Measurements from ENCODE around the gene CCDC120.

The CCDC120 gene

DNA sequence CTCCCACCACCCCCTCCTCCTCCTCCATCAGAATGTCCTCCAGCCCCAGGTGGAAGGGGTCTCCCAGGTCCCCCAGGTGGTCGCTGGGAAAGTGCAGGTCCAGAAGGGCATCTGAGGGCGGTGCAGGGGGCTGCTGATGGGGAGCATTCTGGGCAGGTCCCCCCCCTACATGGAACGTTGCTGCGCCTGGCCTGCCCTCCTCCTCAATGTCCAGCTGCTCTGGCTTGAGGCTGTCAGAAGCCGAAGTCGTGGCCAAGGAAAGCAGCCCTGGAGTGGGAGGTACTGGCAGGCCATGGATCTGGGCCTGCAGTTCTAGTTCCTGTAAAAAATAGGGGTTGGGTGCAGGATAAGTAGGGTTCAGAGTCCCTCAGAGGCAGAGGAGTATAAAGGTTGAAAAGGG, 28.5 kb upstream of the CCDC120 start:
- H3K4me1 ChIP-seq (ENCODE audit: control insufficient read depth in 1 of 2, insufficient read depth in 2 of 2, low read length in 2 of 2) = peaks cover 7% of the 10 kb centered on the region in 2 experiments
- no peak overlapping the region for H3K9ac ChIP-seq (ENCODE audit: low read length)
- H3K36me3 ChIP-seq (ENCODE audit: control insufficient read depth in 1 of 2, insufficient read depth in 2 of 2, low read length in 2 of 2) = peaks cover 36 to 44% of the 10 kb centered on the region in 2 experiments
- H2AFZ ChIP-seq (ENCODE audit: insufficient read depth, low read length, poor library complexity) = no peak overlapping the region
- no peak overlapping the region for H2BK120ac ChIP-seq (ENCODE audit: insufficient read depth, low read length, poor library complexity)
- no peak overlapping the region for H3K23ac ChIP-seq (ENCODE audit: low read length)
- no peak overlapping the region for H2AK5ac ChIP-seq (ENCODE audit: low read length)
- no peaks in the 10 kb centered on the region for H3K79me2 ChIP-seq (ENCODE audit: control insufficient read depth, insufficient read depth, low read length, poor library complexity)
- no peak overlapping the region for H4K91ac ChIP-seq (ENCODE audit: low read depth, low read length)
- WGBS (ENCODE audit: extremely low coverage, insufficient coverage, insufficient read length) = no CpG with 5 or more reads among the region's 6 CpGs
- H3K4ac ChIP-seq (ENCODE audit: low read depth, low read length) = no peak overlapping the region
- peaks cover 3% of the 10 kb centered on the region for H3K79me1 ChIP-seq (ENCODE audit: low read length)
- H2BK5ac ChIP-seq (ENCODE audit: low read depth, low read length, poor library complexity) = no peak overlapping the region
- no peak overlapping the region for H3K27ac ChIP-seq (ENCODE audit: low read depth, low read length)
- DNase-seq = no peak
- H3K18ac ChIP-seq (ENCODE audit: low read length) = no peak overlapping the region
- no peak overlapping the region for H4K12ac ChIP-seq (ENCODE audit: low read depth, low read length)
- H3K14ac ChIP-seq (ENCODE audit: low read length) = no peak overlapping the region
- no peak overlapping the region for H3K4me2 ChIP-seq (ENCODE audit: low read length)
- no peak overlapping the region for H4K8ac ChIP-seq (ENCODE audit: low read depth, low read length)
- no peaks in the 10 kb centered on the region for H3K27me3 ChIP-seq (ENCODE audit: insufficient read depth, low read length)
- no peak overlapping the region for H2BK12ac ChIP-seq (ENCODE audit: low read length)
- H3K9me3 ChIP-seq (ENCODE audit: insufficient read depth, low read depth, low read length) = no peaks in the 10 kb centered on the region
- no peak overlapping the region for H3K4me3 ChIP-seq (ENCODE audit: low read depth, low read length)

GRCh38 chrX:49037883-49038475, 20.8 kb upstream of the CCDC120 start:
- Histone ChIP-seq H3K4me1 (ENCODE audit: control insufficient read depth in 1 of 2, insufficient read depth in 2 of 2, low read length in 2 of 2) (peaks cover 13 to 21% of the 10 kb centered on the region in 2 experiments), H3K4me3 (ENCODE audit: low read depth, low read length) (no peak overlapping the region), H3K36me3 (ENCODE audit: control insufficient read depth in 1 of 2, insufficient read depth in 2 of 2, low read length in 2 of 2) (peaks cover 32 to 40% of the 10 kb centered on the region in 2 experiments), H4K91ac (ENCODE audit: low read depth, low read length) (peak overlapping the region; percentile 4), H2BK120ac (ENCODE audit: insufficient read depth, low read length, poor library complexity) (no peak overlapping the region), H3K9ac (ENCODE audit: low read length) (no peak overlapping the region), H2AK5ac (ENCODE audit: low read length) (no peak overlapping the region), H3K23ac (ENCODE audit: low read length) (no peak overlapping the region), H4K8ac (ENCODE audit: low read depth, low read length) (no peak overlapping the region), H3K79me2 (ENCODE audit: control insufficient read depth, insufficient read depth, low read length, poor library complexity) (peaks cover 7% of the 10 kb centered on the region), H3K4me2 (ENCODE audit: low read length) (no peak overlapping the region), H3K9me3 (ENCODE audit: insufficient read depth, low read depth, low read length) (no peaks in the 10 kb centered on the region), H2BK12ac (ENCODE audit: low read length) (no peak overlapping the region), H4K12ac (ENCODE audit: low read depth, low read length) (no peak overlapping the region), H2AFZ (ENCODE audit: insufficient read depth, low read length, poor library complexity) (no peak overlapping the region), H3K18ac (ENCODE audit: low read length) (no peak overlapping the region), H3K4ac (ENCODE audit: low read depth, low read length) (no peak overlapping the region), H3K27me3 (ENCODE audit: insufficient read depth, low read length) (no peaks in the 10 kb centered on the region), H2BK5ac (ENCODE audit: low read depth, low read length, poor library complexity) (no peak overlapping the region), H3K27ac (ENCODE audit: low read depth, low read length) (no peak overlapping the region), H3K79me1 (ENCODE audit: low read length) (peaks cover 18% of the 10 kb centered on the region), H3K14ac (ENCODE audit: low read length) (no peak overlapping the region)
- WGBS (ENCODE audit: extremely low coverage, insufficient coverage, insufficient read length) = no CpG with 5 or more reads among the region's 15 CpGs
- peak; percentile 80 to 88 for DNase-seq

- Histone ChIP-seq H2BK12ac (ENCODE audit: low read length) (peak overlapping the region; percentile 32), H4K8ac (ENCODE audit: low read depth, low read length) (no peak overlapping the region), H2BK120ac (ENCODE audit: insufficient read depth, low read length, poor library complexity) (no peak overlapping the region), H3K9me3 (ENCODE audit: insufficient read depth, low read depth, low read length) (no peaks in the 10 kb centered on the region), H3K79me1 (ENCODE audit: low read length) (peaks cover 20% of the 10 kb centered on the region), H2BK5ac (ENCODE audit: low read depth, low read length, poor library complexity) (peak overlapping the region; percentile 65), H3K18ac (ENCODE audit: low read length) (no peak overlapping the region), H2AK5ac (ENCODE audit: low read length) (no peak overlapping the region), H4K91ac (ENCODE audit: low read depth, low read length) (peak overlapping the region; percentile 85), H3K9ac (ENCODE audit: low read length) (peak overlapping the region; percentile 79), H3K4ac (ENCODE audit: low read depth, low read length) (peak overlapping the region; percentile 34), H3K23ac (ENCODE audit: low read length) (no peak overlapping the region), H3K27me3 (ENCODE audit: insufficient read depth, low read length) (no peaks in the 10 kb centered on the region), H3K14ac (ENCODE audit: low read length) (peak overlapping the region; percentile 61), H3K36me3 (ENCODE audit: control insufficient read depth in 1 of 2, insufficient read depth in 2 of 2, low read length in 2 of 2) (peaks cover 22 to 26% of the 10 kb centered on the region in 2 experiments), H4K12ac (ENCODE audit: low read depth, low read length) (no peak overlapping the region), H3K4me3 (ENCODE audit: low read depth, low read length) (no peak overlapping the region), H3K27ac (ENCODE audit: low read depth, low read length) (peak overlapping the region; percentile 88), H3K79me2 (ENCODE audit: control insufficient read depth, insufficient read depth, low read length, poor library complexity) (peaks cover 8% of the 10 kb centered on the region), H2AFZ (ENCODE audit: insufficient read depth, low read length, poor library complexity) (no peak overlapping the region), H3K4me1 (ENCODE audit: control insufficient read depth in 1 of 2, insufficient read depth in 2 of 2, low read length in 2 of 2) (peaks cover 7 to 14% of the 10 kb centered on the region in 2 experiments), H3K4me2 (ENCODE audit: low read length) (peak overlapping the region; percentile 57)
- no CpG with 5 or more reads among the region's 9 CpGs for WGBS (ENCODE audit: extremely low coverage, insufficient coverage, insufficient read length)
- peak; percentile 74 to 82 for DNase-seq
Measured at GRCh38 chrX:49039598-49040375, 19.0 kb upstream of the CCDC120 start.

DNA sequence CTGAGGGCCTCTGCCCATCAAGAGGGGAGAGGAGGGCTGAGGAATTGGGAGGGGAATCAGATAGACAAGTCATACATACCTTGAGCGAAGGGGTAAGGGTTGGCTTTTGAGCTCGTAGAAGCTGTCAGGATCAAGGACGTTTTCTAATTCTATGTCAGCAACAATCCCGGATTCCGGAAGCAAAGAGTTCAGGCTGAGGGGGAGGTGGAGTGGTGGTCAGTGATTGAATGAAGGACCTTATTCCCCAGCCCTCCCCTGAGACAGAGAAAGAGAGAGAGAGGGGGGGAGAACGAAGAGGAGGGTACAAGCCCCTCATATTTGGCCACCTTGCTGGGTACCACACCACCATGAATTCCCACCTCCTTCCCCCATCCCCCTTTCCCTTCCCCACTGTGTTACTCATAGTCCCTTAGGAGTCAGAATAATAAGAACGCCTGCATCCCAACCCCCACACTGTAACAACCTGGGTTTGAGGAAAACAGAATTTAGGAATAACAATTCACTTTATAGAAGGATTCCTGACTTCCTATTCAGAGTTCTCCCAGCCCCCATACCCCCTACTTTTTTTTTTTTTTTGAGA, 18.3 kb upstream of the CCDC120 start:
- no peak overlapping the region for H4K12ac ChIP-seq (ENCODE audit: low read depth, low read length)
- no peak overlapping the region for H3K18ac ChIP-seq (ENCODE audit: low read length)
- H2BK12ac ChIP-seq (ENCODE audit: low read length) = no peak overlapping the region
- no CpG with 5 or more reads among the region's 7 CpGs for WGBS (ENCODE audit: extremely low coverage, insufficient coverage, insufficient read length)
- peak overlapping the region; percentile 16 for H3K4ac ChIP-seq (ENCODE audit: low read depth, low read length)
- no peak overlapping the region for H2AFZ ChIP-seq (ENCODE audit: insufficient read depth, low read length, poor library complexity)
- peaks cover 7 to 14% of the 10 kb centered on the region in 2 experiments for H3K4me1 ChIP-seq (ENCODE audit: control insufficient read depth in 1 of 2, insufficient read depth in 2 of 2, low read length in 2 of 2)
- peak overlapping the region; percentile 50 for H4K91ac ChIP-seq (ENCODE audit: low read depth, low read length)
- peaks cover 8% of the 10 kb centered on the region for H3K79me2 ChIP-seq (ENCODE audit: control insufficient read depth, insufficient read depth, low read length, poor library complexity)
- no peaks in the 10 kb centered on the region for H3K9me3 ChIP-seq (ENCODE audit: insufficient read depth, low read depth, low read length)
- peaks cover 20% of the 10 kb centered on the region for H3K79me1 ChIP-seq (ENCODE audit: low read length)
- H3K14ac ChIP-seq (ENCODE audit: low read length) = no peak overlapping the region
- H2BK120ac ChIP-seq (ENCODE audit: insufficient read depth, low read length, poor library complexity) = peak overlapping the region; percentile 30
- H4K8ac ChIP-seq (ENCODE audit: low read depth, low read length) = no peak overlapping the region
- H3K4me2 ChIP-seq (ENCODE audit: low read length) = peak overlapping the region; percentile 57
- DNase-seq = peak; percentile 7 to 37
- peak overlapping the region; percentile 79 for H3K27ac ChIP-seq (ENCODE audit: low read depth, low read length)
- H3K23ac ChIP-seq (ENCODE audit: low read length) = no peak overlapping the region
- H3K36me3 ChIP-seq (ENCODE audit: control insufficient read depth in 1 of 2, insufficient read depth in 2 of 2, low read length in 2 of 2) = peaks cover 22 to 26% of the 10 kb centered on the region in 2 experiments
- no peak overlapping the region for H2AK5ac ChIP-seq (ENCODE audit: low read length)
- H2BK5ac ChIP-seq (ENCODE audit: low read depth, low read length, poor library complexity) = peak overlapping the region; percentile 55
- no peaks in the 10 kb centered on the region for H3K27me3 ChIP-seq (ENCODE audit: insufficient read depth, low read length)
- H3K9ac ChIP-seq (ENCODE audit: low read length) = no peak overlapping the region
- H3K4me3 ChIP-seq (ENCODE audit: low read depth, low read length) = no peak overlapping the region

All from trophoblast cell (in vitro differentiated cells and primary cell).